NCI-H2171 (cell line): Measurements from ENCODE around the gene ART3.
"Not testable (repeated sequence)": the region's sequence is repeated elsewhere in the genome, so short reads cannot be mapped to it uniquely, and the experiment has no call there.

Source experiments
- DNase-seq: peaks from one replicate; lab custom pipeline; 2025; lab: John Stamatoyannopoulos, UW

Gene ART3, protein sequence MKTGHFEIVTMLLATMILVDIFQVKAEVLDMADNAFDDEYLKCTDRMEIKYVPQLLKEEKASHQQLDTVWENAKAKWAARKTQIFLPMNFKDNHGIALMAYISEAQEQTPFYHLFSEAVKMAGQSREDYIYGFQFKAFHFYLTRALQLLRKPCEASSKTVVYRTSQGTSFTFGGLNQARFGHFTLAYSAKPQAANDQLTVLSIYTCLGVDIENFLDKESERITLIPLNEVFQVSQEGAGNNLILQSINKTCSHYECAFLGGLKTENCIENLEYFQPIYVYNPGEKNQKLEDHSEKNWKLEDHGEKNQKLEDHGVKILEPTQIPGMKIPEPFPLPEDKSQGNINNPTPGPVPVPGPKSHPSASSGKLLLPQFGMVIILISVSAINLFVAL

DNA sequence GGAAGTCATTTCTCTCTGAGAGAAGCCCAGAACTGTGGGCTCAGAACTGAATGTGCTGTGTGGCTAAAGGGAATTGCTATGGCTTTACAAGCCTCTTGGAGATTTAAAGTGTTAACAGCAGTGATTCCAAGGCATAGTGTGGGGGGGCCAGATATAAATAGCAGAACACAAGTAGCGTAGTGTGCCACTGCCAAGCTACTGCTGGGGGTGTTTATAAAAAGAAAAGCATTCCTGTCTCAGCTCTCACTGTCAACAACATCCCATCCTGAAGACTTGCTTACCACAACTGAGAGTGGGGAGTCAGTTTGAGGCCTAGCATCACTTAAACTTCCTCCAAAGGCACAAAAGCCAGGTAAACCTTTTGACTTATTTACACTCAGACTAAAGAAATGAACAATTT lies at the start of gene ART3:
TSS of gene ART3 (plus strand) at position 242 of the 400 bp plus-strand sequence. CDS start 1,181 bp downstream, outside the sequence.
- DNase-seq, result no peak

DNA sequence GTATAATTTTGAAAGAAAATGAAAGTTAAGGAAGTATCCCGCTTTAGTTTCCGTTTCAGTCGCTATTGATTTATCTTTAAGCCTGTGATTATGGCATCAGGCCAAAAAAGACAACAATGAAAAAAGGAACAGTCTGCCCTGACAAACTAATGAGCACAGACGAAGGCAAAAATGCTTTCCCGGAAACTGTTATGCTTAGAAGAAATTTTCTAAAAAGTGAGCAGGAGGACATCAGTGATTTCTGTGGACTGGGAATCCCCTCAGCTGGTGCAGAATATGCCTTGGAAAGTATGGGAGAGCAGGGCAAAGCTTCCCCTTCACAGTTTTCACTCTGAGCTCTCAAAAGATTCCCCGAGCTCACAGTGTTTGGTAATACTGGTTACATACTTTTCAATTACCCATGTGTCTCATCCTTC lies 46.2 kb upstream of the ART3 start:
- DNase-seq, result no peak

DNA sequence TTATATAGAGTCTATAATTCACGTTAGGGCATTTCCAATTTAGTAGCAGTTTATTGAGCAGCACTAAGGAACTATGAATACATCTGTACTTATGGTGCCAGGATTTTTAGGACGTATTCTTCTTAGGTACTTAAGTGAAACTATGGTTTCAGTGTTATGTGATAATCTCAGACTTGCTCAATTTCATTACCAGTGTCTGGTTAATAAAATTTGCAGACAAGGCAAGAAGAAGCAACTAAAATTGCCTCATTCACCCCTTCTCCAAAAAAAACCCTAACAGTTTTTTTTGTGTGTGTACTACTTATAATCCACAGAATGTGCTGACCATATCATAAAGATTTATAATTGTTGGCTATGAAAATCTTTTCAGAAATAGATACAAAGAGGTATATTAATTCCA lies 45.2 kb upstream of the ART3 start:
- DNase-seq, result no peak

DNA sequence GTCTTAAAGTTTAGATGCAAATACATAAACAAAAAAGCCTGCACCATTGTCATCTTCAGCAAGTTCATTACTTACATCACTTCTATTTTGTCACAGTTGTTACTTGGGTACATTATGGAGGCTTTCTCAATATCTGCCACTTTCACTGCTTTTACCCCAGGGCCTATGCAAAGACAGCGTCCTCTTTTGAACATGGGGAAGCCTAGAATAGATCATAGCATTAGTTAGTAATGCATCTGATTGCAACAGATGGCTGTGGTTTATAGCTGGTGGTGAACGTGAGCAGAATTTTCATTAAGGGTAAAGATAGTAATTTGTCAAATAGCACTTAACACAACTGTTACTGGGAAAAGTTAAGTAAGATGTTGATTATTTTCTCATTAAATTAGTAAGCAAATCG lies 39.4 kb upstream of the ART3 start:
- no peak for DNase-seq

DNA sequence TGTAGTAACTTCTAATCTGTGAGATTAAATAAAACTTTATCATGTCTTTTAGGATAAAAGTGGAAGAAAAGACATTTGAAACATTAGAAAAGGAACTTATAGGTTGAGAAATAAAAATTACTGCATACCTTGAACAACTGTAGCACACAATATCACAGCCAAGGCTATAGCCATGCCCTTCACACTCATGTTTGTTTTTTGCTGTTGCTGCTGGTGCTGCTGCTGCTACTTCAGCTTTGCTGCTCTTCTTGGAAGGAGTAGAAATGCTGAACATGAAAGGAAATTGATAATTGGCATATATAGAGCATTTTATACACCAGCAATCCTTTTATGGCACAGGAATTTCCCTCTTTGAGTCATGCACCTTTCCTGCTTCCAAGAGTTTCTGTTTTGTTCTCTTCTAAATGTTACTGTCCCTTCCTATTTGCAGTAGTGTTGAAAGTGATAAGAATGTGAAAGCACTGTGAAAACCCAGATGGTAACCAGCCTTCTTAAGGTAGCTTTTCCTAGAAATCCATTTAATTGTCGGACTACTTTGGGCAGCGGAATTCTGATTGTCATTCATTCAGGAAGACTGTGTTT lies 38.6 kb upstream of the ART3 start, which contains the start of gene CXCL11:
TSS of gene CXCL11 (minus strand) at position 272 of the 582 bp plus-strand sequence. CDS start at position 189, 83 bp downstream.
- no peak for DNase-seq

DNA sequence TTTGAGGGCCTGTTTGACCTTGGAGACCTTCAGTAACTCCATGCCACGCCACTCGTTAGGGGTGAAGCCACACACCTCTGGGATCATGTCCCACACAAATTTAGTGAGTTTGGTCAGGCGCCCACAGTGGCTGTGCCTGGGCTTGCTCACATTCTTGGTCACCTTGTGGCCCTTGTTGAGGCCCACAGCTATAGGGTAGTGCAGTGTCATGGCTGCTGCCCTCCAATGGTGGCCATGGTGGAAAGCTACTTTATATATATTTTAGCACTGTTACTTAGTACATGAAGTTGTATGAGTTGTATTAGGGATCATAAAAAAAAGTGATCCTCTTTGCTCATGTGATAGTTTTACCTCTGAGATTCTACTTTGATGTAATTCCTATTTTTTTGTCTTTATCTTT lies 37.7 kb upstream of the ART3 start:
- no peak for DNase-seq

DNA sequence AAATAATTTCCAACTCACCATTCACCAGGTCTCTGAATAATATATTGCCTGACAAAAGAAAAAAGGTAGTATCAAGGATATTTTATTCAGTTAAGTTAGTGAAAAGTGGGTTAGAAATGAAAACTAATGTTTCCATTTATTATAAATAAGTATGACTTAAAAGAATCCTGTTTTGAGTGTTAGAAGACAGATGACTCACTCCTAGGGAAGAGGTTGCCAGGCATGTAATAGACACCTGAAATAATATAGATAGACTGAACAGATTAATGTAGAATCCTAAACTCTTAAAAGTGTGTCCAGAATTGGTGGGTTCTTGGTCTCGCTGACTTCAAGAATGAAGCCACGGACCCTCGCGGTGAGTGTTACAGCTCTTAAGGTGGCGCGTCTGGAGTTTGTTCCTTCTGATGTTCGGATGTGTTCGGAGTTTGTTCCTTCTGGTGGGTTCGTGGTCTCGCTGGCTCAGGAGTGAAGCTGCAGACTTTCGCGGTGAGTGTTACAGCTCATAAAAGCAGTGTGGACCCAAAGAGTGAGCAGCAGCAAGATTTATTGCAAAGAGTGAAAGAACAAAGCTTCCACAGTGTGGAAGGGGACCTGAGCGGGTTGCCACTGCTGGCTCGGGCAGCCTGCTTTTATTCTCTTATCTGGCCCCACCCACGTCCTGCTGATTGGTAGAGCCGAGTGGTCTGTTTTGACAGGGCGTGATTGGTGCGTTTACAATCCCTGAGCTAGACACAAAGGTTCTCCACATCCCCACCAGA lies 32.1 kb upstream of the ART3 start:
- DNase-seq, result not testable (repeated sequence)

DNA sequence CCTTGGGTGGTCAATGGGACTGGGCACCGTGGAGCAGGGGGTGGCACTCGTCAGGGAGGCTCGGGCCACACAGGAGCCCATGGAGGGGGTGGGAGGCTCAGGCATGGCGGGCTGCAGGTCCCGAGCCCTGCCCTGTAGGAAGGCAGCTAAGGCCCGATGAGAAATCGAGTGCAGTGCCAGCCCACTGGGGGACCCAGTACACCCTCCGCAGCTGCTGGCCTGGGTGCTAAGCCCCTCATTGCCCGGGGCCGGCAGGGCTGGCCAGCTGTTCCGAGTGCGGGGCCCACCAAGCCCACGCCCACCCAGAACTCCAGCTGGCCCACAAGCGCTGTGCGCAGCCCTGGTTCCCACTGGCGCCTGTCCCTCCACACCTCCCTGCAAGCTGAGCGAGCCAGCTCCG lies 31.2 kb upstream of the ART3 start:
- not testable (repeated sequence) for DNase-seq

DNA sequence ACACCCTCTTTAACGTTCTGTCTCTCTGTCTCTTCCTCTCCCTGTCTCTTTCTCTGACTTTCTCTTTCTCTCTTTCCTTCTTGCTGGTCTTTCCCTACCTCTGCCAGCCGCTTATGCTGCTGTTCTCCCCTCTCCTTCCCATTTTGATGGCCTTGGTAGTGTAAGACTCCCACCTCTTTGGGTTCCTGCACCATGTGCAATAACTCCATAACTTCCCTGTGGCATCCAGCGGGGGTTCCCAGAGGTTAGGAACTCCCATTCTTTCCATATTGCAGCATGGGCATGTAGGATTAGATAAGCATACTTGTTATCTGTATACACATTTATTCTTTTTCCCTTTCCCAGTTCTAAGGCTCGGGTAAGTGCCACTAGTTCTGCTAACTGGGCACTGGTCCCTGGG lies 29.8 kb upstream of the ART3 start:
- not testable (repeated sequence) for DNase-seq

DNA sequence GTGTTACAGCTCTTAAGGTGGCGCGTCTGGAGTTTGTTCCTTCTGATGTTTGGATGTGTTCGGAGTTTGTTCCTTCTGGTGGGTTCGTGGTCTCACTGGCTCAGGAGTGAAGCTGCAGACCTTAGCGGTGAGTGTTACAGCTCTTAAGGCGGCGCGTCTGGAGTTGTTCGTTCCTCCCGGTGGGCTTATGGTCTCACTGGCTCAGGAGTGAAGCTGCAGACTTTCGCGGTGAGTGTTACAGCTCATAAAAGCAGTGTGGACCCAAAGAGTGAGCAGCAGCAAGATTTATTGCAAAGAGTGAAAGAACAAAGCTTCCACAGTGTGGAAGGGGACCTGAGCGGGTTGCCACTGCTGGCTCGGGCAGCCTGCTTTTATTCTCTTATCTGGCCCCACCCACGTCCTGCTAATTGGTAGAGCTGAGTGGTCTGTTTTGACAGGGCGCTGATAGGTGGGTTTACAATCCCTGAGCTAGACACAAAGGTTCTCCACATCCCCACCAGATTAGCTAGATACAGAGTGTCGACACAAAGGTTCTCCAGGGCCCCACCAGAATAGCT lies 24.6 kb upstream of the ART3 start:
- DNase-seq, result not testable (repeated sequence)

DNA sequence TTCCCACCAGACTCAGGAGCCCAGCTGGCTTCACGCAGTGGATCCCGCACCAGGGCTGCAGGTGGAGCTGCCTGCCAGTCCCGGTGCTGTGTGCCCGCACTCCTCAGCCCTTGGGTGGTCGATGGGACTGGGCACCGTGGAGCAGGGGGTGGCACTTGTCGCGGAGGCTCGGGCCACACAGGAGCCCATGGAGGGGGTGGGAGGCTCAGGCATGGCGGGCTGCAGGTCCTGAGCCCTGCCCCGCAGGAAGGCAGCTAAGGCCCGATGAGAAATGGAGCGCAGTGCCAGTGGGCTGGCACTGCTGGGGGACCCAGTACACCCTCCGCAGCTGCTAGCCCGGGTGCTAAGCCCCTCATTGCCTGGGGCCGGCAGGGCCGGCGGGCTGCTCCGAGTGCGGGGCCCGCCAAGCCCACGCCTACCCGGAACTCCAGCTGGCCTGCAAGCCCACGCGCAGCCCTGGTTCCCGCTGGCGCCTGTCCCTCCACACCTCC lies 23.9 kb upstream of the ART3 start:
- DNase-seq, result not testable (repeated sequence)

DNA sequence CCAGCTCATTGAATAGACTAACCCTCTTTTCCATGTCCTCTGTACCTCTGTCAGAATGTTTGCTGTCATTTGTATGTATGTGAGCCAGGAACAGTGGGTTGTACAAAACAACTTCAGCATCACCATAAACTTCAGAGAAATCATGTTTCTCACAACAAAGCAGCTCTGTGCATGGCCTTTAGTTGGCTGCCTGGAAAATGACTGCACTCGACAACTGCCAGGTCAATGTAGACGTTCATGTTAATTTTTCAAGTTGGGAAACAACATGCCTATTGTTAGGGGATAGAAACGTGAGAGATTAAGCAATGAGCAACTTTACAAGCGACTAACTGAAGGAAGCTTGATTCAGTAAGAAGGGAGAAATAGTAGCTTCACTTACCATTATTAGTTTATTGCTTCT lies 20.8 kb upstream of the ART3 start:
- no peak for DNase-seq

DNA sequence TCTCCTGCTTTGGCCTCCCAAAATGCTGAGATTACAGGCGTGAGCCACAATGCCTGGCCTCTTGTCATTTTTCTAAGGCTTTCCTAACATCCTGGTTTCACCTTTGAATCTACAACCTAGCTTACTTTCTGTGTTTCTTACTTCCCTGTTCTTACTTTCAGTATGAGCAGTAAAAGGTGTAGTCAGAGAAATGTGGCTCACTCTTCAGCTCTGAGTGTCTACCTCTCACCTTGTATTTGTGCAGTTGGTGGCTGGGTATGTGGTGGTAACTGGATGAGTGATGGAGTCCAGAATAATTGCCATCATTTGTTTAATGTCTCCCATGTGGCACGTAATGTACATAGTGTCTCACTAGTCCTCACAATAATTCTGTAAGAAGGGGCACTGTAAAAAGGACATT lies 19.5 kb upstream of the ART3 start:
- DNase-seq, result no peak

DNA sequence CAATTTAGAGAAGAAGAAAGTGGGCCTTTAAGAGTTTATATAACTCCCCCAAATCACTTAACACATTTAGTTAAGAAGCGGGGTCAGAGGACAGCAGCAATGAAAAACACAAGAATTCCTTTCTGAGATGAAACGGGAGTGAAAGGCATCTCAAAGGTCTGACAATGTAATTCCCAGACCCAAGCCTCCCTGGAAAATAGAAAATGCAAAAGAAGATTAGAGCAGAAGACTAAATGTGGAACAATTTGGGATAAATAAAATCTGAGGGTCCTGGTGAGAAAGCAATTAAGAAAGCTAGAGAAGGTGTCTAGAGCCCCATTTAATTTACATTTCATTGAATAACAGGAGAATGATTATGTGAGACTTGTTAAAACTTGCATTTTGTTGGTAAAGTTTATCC lies 19.1 kb upstream of the ART3 start:
- DNase-seq, result no peak

DNA sequence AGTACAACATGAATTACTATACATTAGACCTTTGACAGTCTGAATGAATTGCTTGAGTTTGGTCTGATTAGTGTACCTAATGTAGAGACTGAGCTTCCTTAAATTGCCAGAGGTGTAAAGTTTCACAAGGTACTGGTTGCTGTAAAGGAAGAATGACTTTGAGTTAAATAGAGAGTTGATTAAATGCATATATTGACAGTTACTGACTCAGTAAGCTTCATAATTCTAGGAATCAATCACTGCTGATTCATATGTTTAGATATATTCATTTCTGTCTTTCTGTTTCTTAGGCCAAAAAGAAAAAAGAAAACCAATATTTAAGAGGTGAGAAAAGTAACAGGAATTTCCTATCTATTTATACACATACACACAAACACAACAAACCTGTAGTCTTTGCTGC lies 16.2 kb upstream of the ART3 start:
- DNase-seq, result no peak

DNA sequence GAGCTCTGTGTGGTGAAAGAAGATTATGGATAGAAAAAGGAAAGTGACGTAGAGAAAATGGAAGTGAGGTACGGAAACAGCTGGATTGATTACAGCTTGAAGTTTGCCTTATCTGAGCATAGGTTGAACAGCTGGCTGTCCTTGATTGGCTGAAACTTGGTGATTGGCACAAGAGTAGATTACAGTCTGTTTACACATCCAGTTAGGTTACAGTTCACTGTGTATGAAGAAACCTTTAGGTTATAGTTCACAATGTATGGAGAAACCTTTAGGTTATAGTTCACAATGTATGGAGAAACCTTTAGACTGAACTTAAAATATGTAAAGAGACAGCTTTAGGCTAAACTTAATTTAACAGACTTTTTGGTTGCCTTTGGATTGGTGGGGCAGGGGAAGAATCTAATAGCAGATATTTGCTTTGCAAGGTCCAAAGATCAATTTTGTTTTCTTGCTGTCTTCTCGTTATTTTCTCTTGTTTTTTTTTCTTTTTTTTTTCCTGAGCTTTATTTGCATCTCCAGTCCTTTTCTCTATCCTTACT lies 15.6 kb upstream of the ART3 start:
- DNase-seq, result no peak

DNA sequence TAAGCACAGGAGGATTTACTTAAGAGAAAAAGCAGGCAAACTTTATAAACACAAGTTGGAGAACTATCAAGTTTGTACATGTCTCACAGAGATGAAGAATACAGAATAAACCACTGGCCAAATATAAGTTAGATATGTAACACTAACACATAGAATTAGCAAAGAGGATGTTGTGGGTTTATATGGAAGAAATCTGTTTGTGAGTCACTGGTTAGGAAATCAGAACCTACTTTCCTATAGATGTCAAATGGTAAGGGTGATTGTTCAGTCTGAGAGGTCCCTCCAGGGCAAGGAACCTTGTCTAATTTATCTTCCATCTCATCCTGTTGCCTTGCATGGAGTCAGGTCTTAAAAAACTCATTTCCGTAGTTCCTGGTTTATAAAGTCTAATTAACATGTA lies 14.8 kb upstream of the ART3 start:
- no peak for DNase-seq

DNA sequence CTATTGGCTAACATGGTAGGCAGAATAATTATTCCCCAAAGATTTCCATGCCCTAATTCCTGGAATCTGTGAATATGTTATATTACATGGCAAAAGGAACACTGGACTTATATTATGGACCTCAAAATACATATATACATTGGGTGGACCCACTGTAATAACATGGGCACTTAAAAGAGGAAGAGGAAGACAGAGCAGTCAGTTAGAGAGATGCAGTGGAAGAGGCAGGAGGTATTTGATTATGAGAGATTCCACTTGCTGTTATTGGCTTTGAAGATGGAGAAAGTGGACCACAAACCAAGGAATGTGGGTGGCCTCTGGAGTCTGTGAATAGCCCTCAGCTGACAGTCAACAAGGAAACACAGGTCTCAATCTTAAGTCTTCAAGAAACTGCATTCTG lies 14.0 kb upstream of the ART3 start:
- DNase-seq, result no peak

DNA sequence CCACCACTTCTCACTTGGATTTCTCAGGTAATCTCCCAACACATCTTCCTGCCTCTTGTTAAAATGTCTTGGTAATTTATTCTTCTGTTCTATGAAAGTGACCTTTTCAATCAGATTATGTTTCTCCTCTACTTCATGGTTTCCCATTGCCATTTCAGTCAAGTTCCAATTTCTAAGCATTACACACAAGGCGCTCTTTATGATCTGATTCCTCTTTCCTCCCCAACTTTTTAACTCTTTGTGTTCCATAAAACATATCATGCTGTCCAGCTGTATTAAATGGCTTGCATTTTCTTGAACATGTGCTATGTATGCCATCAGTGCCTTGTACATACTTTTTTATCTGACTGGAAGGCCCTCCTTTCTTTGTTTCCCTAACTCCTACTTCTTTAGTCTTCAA lies 13.1 kb upstream of the ART3 start:
- no peak for DNase-seq

DNA sequence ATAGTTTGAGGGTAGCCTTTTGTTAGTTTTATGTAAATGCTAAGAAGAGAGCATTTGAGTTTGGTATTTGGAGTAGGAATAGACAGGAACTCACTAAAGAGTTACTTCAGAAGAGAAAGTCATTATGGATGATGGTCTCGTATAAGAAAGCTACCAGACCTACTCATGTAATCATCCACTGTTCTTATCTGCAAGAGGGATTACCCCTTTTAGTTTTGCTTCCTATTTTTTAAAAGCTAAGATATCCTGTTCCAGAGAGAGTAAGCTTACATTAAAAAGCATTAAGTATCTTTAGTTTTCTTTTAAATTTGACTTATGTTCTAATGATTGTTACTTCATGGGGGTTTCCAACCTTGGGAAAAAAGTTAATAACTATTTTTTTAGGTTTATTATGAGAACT lies 12.5 kb upstream of the ART3 start:
- no peak for DNase-seq

DNA sequence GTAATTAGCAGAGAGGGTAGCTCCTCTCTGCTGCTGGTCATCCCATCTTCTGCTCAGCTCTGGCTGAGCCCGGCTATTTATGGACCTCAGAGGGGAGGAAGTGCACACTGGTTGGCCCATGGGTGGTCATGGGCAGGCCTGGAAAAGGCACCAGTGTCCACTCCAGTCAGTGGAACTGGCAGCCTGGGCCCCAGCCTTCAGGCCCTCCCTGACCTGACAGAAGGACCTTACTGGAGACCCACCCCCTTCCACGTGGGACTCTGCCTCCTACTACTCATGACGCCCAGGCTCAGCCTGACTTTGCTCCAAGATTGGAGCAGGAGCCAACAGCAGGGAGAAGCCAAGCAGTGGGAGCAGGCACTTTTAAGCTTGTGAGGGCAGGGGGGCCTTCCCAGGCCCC lies 8.0 kb upstream of the ART3 start:
- DNase-seq, result no peak

DNA sequence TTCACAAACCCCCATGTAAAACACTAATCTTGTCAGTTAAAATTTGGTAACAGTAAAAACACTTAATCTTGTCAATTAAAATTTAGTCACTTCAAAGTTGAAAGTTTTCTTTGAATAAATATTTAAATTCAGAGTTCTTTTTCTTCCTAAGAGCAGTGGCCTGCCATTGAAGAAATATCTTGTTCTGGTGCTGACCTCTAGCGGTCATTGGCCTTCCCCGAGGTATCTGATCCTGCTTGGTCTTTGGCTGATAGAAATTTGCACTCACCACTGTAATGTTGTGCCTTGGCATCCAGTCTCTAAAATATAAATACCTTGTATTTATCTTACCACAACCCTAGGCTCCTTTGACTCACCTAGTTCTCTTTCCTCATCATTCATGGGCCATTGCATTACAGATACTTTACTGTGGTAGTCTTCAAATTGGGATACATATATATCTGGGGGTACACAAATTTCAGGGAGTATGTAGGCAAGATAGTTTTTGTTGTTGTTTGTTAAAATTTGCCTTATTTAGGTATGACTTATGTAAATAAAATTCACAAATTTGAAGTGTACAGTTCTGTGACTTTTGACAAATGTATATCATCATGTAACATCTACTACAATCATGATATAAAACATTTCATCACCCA lies 6.7 kb upstream of the ART3 start:
- no peak for DNase-seq
